DND-41 (cell line): Measurements from ENCODE around the gene SND1.

Source experiments
- ATAC-seq: fragments of 200-7000 bp; cut with Tn5 transposase; 3 replicates; pipeline ENCODE4 v1.9.1; 2021; ENCODE audit warnings: low read depth; ENCODE audit not compliant: insufficient read depth
- DNase-seq: peaks from one replicate; pipeline ENCODE4 v3.0.0-alpha.2; 2020
- H2AFZ ChIP-seq: 2 replicates; pipeline ENCODE4 v1.6.0; 2012; ENCODE audit warnings: low read depth, low read length
- H3K27ac ChIP-seq: 2 replicates; pipeline ENCODE4 v1.5.1; 2012; ENCODE audit warnings: low read length, inconsistent platforms
- H3K27me3 ChIP-seq: fragments of 200-600 bp; sonication (generic); 2 replicates; pipeline ENCODE4 v1.6.0; 2012; ENCODE audit warnings: low read length, mild to moderate bottlenecking, inconsistent platforms; ENCODE audit not compliant: insufficient read depth, poor library complexity
- H3K36me3 ChIP-seq: 2 replicates; pipeline ENCODE4 v1.5.1; 2012; ENCODE audit warnings: low read length, inconsistent platforms; ENCODE audit not compliant: insufficient read depth
- H3K4me1 ChIP-seq: 2 replicates; pipeline ENCODE4 v1.5.1; 2012; ENCODE audit warnings: mild to moderate bottlenecking, low read length; ENCODE audit not compliant: insufficient read depth
- H3K4me2 ChIP-seq: 2 replicates; pipeline ENCODE4 v1.6.0; 2012; ENCODE audit warnings: mild to moderate bottlenecking, moderate library complexity, low read length, inconsistent platforms; ENCODE audit not compliant: insufficient read depth
- H3K4me3 ChIP-seq, 2 experiments: fragments of 200-600 bp in 1 of 2; shearing (Covaris generic) in 1 of 2; 2 replicates each; pipeline ENCODE4 v1.5.1; 2012 to 2016; ENCODE audit warnings: inconsistent platforms in 2 of 2, low read length in 2 of 2, mild to moderate bottlenecking in 2 of 2, low read depth in 1 of 2, moderate library complexity in 1 of 2
- H3K79me2 ChIP-seq: 2 replicates; pipeline ENCODE4 v1.6.0; 2012; ENCODE audit warnings: low read length, inconsistent platforms; ENCODE audit not compliant: insufficient read depth
- H3K9ac ChIP-seq: 2 replicates; pipeline ENCODE4 v1.6.0; 2012; ENCODE audit warnings: low read depth, mild to moderate bottlenecking, inconsistent platforms, low read length, moderate library complexity
- H3K9me3 ChIP-seq: 2 replicates; pipeline ENCODE4 v1.5.1; 2012; ENCODE audit warnings: low read length, moderate library complexity, mild to moderate bottlenecking, inconsistent platforms; ENCODE audit not compliant: insufficient read depth, severe bottlenecking
- H4K20me1 ChIP-seq: 2 replicates; pipeline ENCODE4 v1.6.0; 2012; ENCODE audit warnings: low read length; ENCODE audit not compliant: insufficient read depth
- CTCF ChIP-seq: IDR thresholded peaks from 2 replicates; pipeline ENCODE4 v1.5.1; 2012; ENCODE audit warnings: borderline replicate concordance, low read length, moderate library complexity, mild to moderate bottlenecking; ENCODE audit not compliant: poor library complexity, severe bottlenecking; ENCODE audit errors: extremely low read depth
- EZH2 ChIP-seq: IDR thresholded peaks from 3 replicates; pipeline ENCODE4 v1.6.1; 2012; ENCODE audit warnings: borderline replicate concordance, low read depth, mild to moderate bottlenecking, moderate library complexity, low read length, inconsistent platforms; ENCODE audit not compliant: severe bottlenecking

SND1 gene

GRCh38 chr7:127897704-127898454, 245.9 kb downstream of the SND1 start:
- H3K9me3 ChIP-seq = no peaks in the 10 kb centered on the region
- peaks cover 15% of the 10 kb centered on the region; the same call in 1 of the 2 replicates for H4K20me1 ChIP-seq
- no peaks in the 10 kb centered on the region for H3K79me2 ChIP-seq
- peaks cover 2% of the 10 kb centered on the region; the same call in 1 of the 2 replicates for H3K36me3 ChIP-seq
- no peak overlapping the region for H3K27ac ChIP-seq
- ATAC-seq (no peak), DNase-seq (no peak)
- H3K4me2 ChIP-seq = no peak overlapping the region
- no peak overlapping the region for H3K4me3 ChIP-seq
- H3K9ac ChIP-seq = no peak overlapping the region
- H3K4me1 ChIP-seq = no peaks in the 10 kb centered on the region
- TF ChIP-seq EZH2 = no peak
- no peak for TF ChIP-seq CTCF
- H2AFZ ChIP-seq = no peak overlapping the region
- no peaks in the 10 kb centered on the region for H3K27me3 ChIP-seq

- Histone ChIP-seq H3K9ac (no peak overlapping the region), H4K20me1 (peaks cover 15% of the 10 kb centered on the region; the same call in 1 of the 2 replicates), H3K4me3 (no peak overlapping the region), H3K9me3 (no peaks in the 10 kb centered on the region), H3K27ac (no peak overlapping the region), H3K27me3 (no peaks in the 10 kb centered on the region), H3K79me2 (no peaks in the 10 kb centered on the region), H3K4me2 (no peak overlapping the region), H3K36me3 (peaks cover 2% of the 10 kb centered on the region; the same call in 1 of the 2 replicates), H3K4me1 (no peaks in the 10 kb centered on the region), H2AFZ (no peak overlapping the region)
- ATAC-seq (no peak), DNase-seq (no peak)
- TF ChIP-seq EZH2 = no peak
- no peak for TF ChIP-seq CTCF
These were observed 247.4 kb downstream of the SND1 start for GRCh38 chr7:127899411-127899810.

- no peaks in the 10 kb centered on the region for H3K4me1 ChIP-seq
- H4K20me1 ChIP-seq = peaks cover 15% of the 10 kb centered on the region; the same call in 1 of the 2 replicates
- DNase-seq = no peak
- no peak overlapping the region for H3K27ac ChIP-seq
- no peaks in the 10 kb centered on the region for H3K79me2 ChIP-seq
- no peak overlapping the region for H2AFZ ChIP-seq
- peaks cover 2% of the 10 kb centered on the region; the same call in 1 of the 2 replicates for H3K36me3 ChIP-seq
- no peak for ATAC-seq
- no peaks in the 10 kb centered on the region for H3K27me3 ChIP-seq
- no peak for TF ChIP-seq EZH2
- TF ChIP-seq CTCF = no peak
- H3K9ac ChIP-seq = no peak overlapping the region
- no peak overlapping the region for H3K4me3 ChIP-seq
- no peak overlapping the region for H3K4me2 ChIP-seq
- H3K9me3 ChIP-seq = no peaks in the 10 kb centered on the region
These were observed 248.1 kb downstream of the SND1 start for GRCh38 chr7:127900141-127900540.
